Measurements from ENCODE around the gene THUMPD2.
"Not testable (repeated sequence)": the region's sequence is repeated elsewhere in the genome, so short reads cannot be mapped to it uniquely, and the experiment has no call there.

Gene THUMPD2

GRCh38 chr2:39735648-39736047, 43.4 kb downstream of the THUMPD2 start:
- TF ChIP-seq ZNF274 (IDR thresholded peaks at IDR 0.05; ENCODE audit: low read depth, low read length), result no peak
- H3K4me3 ChIP-seq (ENCODE audit: low read length), result no peak overlapping the region

GRCh38 chr2:39734445-39734844, 44.6 kb downstream of the THUMPD2 start:
- no peak for TF ChIP-seq ZNF274 (IDR thresholded peaks at IDR 0.05; ENCODE audit: low read depth, low read length)
- no peak overlapping the region for H3K4me3 ChIP-seq (ENCODE audit: low read length)

GRCh38 chr2:39733070-39733674, 45.9 kb downstream of the THUMPD2 start:
- no peak overlapping the region for H3K4me3 ChIP-seq (ENCODE audit: low read length)
- no peak for TF ChIP-seq ZNF274 (IDR thresholded peaks at IDR 0.05; ENCODE audit: low read depth, low read length)

- no peak overlapping the region for H3K4me3 ChIP-seq (ENCODE audit: low read length)
- no peak for TF ChIP-seq ZNF274 (IDR thresholded peaks at IDR 0.05; ENCODE audit: low read depth, low read length)
Measured at GRCh38 chr2:39732482-39732881, 46.6 kb downstream of the THUMPD2 start.

GRCh38 chr2:39731546-39731945, 47.5 kb downstream of the THUMPD2 start:
- TF ChIP-seq ZNF274 (IDR thresholded peaks at IDR 0.05; ENCODE audit: low read depth, low read length), result no peak
- H3K4me3 ChIP-seq (ENCODE audit: low read length), result no peak overlapping the region

- H3K4me3 ChIP-seq (ENCODE audit: low read length), result no peak overlapping the region
- no peak for TF ChIP-seq ZNF274 (IDR thresholded peaks at IDR 0.05; ENCODE audit: low read depth, low read length)
Measured at GRCh38 chr2:39730685-39731302, 48.3 kb downstream of the THUMPD2 start.

- no peak for TF ChIP-seq ZNF274 (IDR thresholded peaks at IDR 0.05; ENCODE audit: low read depth, low read length)
- H3K4me3 ChIP-seq (ENCODE audit: low read length), result no peak overlapping the region
Measured at GRCh38 chr2:39730276-39730675, 48.8 kb downstream of the THUMPD2 start.

GRCh38 chr2:39728941-39729351, 50.1 kb downstream of the THUMPD2 start:
- TF ChIP-seq ZNF274 (IDR thresholded peaks at IDR 0.05; ENCODE audit: low read depth, low read length), result no peak
- H3K4me3 ChIP-seq (ENCODE audit: low read length), result no peak overlapping the region

- H3K4me3 ChIP-seq (ENCODE audit: low read length), result not testable (repeated sequence)
Measured at GRCh38 chr2:39728085-39728484, 51.0 kb downstream of the THUMPD2 start.

- no peak for TF ChIP-seq ZNF274 (IDR thresholded peaks at IDR 0.05; ENCODE audit: low read depth, low read length)
- H3K4me3 ChIP-seq (ENCODE audit: low read length), result no peak overlapping the region
Measured at GRCh38 chr2:39725401-39725800, 53.7 kb downstream of the THUMPD2 start.

GRCh38 chr2:39724828-39725144, 54.3 kb downstream of the THUMPD2 start:
- no peak overlapping the region for H3K4me3 ChIP-seq (ENCODE audit: low read length)
- no peak for TF ChIP-seq ZNF274 (IDR thresholded peaks at IDR 0.05; ENCODE audit: low read depth, low read length)

- TF ChIP-seq ZNF274 (IDR thresholded peaks at IDR 0.05; ENCODE audit: low read depth, low read length), result no peak
- H3K4me3 ChIP-seq (ENCODE audit: low read length), result no peak overlapping the region
Measured at GRCh38 chr2:39723946-39724827, 54.9 kb downstream of the THUMPD2 start.

- H3K4me3 ChIP-seq (ENCODE audit: low read length), result no peak overlapping the region
- no peak for TF ChIP-seq ZNF274 (IDR thresholded peaks at IDR 0.05; ENCODE audit: low read depth, low read length)
Measured at GRCh38 chr2:39723497-39723896, 55.6 kb downstream of the THUMPD2 start.

GRCh38 chr2:39720970-39721369, 58.1 kb downstream of the THUMPD2 start:
- TF ChIP-seq ZNF274 (IDR thresholded peaks at IDR 0.05; ENCODE audit: low read depth, low read length), result no peak
- H3K4me3 ChIP-seq (ENCODE audit: low read length), result no peak overlapping the region

GRCh38 chr2:39719317-39719716, 59.7 kb downstream of the THUMPD2 start:
- TF ChIP-seq ZNF274 (IDR thresholded peaks at IDR 0.05; ENCODE audit: low read depth, low read length), result no peak

More at GRCh38 chr2:39719317-39719716, 59.7 kb downstream of the THUMPD2 start:
- H3K4me3 ChIP-seq (ENCODE audit: low read length), result no peak overlapping the region

Measured in GM08714 (cell line).